CD4-positive, alpha-beta T cell treated with Interleukin-1 beta for 1 hour (primary cell): ENCODE data around the gene HNF4A.

Source experiments
- DNase-seq, 2 donors: peaks; one replicate each; pipeline ENCODE4 v3.0.0-alpha.2; 2020 to 2022

Gene HNF4A

GRCh38 chr20:44406572-44407137 lies 51.2 kb downstream of the HNF4A start:
- DNase-seq = no peak

- no peak for DNase-seq
Observed at GRCh38 chr20:44407402-44408184, 52.1 kb downstream of the HNF4A start.

DNA sequence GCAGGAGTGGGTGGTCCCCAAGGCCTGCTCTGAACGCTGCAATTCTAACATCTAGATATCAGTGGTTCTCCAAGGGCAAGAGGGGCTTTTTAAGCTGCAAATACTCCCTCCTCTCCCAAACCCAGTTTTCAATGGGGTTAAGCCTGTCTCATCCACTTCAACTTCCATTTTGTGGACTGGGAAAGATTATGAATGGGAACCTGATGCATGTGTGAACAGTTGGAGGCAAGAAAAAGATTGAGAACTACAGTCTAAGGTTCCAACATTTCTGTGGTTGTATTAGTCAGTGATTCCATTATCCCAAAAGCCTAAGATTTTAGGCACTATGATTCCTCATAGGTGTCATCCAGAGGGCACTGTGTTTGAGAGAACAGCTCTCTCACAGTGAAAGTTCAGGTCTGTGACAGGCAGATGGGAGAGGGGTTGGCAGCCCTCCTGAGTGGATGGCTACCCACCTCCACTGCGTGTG lies 53.7 kb downstream of the HNF4A start:
- no peak for DNase-seq

GRCh38 chr20:44410583-44411019 lies 55.1 kb downstream of the HNF4A start:
- no peak for DNase-seq

GRCh38 chr20:44411020-44411756 lies 55.7 kb downstream of the HNF4A start:
- no peak for DNase-seq

- no peak for DNase-seq
Observed at GRCh38 chr20:44411757-44412401, 56.4 kb downstream of the HNF4A start.

- DNase-seq = no peak
Observed at GRCh38 chr20:44412402-44413144, 57.1 kb downstream of the HNF4A start.

- DNase-seq = no peak
Observed at GRCh38 chr20:44413575-44414345, 58.3 kb downstream of the HNF4A start.

GRCh38 chr20:44414346-44414714 lies 58.8 kb downstream of the HNF4A start:
- no peak for DNase-seq

GRCh38 chr20:44414808-44415207 lies 59.3 kb downstream of the HNF4A start:
- DNase-seq = no peak

DNA sequence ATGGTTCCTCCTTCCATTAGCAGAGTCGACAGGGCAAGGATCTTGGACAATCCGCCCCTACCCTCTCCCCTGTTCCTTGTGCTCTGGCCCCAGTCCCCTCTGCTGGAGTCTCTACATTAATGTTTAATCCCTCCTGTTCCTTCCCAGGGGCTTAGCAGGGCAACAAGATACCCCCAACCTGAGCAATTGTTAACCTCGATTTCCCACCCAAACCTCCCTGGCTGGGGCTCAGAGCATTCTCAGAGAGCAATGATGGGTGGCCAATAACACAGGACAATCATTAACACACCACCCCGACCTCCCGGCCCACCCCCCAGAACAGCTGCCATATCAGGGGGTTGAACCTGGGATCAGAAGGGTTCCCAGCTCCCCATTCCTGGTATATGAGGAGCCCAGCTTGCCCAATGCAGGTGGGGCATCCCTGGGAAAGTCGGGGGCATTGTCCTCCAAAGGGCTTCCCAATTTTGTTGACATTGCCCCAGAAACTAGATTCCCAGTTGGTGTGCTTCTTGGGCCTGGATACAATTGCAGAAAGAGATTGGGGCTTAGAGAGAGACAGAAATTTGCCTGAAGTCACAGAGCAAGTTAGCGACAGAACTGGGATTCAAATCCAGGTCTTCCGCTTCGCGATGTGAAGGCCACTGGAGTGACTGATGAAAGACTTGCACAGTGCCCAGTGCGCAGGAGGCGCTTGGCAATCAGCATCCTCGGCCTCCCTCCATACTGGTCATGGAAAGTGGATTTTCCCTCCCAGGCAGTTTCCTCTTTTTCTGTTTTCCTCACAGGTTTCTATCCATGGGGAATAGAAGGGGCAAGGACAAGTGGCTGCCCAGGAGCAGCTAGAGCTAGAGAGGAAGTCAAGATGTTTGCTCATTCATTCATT lies 60.6 kb downstream of the HNF4A start:
- no peak for DNase-seq

GRCh38 chr20:44418069-44418905 lies 62.8 kb downstream of the HNF4A start:
- no peak for DNase-seq

- DNase-seq = no peak
Observed at GRCh38 chr20:44419131-44419844, 63.8 kb downstream of the HNF4A start.

DNA sequence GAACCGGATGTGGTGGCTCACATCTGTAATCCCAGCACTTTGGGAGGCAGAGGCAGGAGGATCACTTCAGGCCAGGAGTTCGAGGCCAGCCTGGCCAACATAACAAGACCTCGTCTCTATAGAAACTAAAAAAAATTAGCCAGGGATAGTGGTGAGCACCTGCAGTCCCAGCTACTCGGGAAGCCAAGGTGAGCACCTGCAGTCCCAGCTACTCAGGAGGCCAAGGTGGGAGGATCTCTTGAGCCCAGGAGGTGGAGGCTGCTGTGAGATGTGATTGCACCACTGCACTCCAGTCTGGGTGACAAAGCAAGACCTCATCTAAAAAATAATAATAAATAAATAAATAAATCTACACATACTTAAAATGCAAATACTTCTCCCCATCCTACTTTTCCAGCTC lies 65.0 kb downstream of the HNF4A start:
- DNase-seq = no peak

- DNase-seq = no peak
Observed at GRCh38 chr20:44422083-44422482, 66.6 kb downstream of the HNF4A start.

DNA sequence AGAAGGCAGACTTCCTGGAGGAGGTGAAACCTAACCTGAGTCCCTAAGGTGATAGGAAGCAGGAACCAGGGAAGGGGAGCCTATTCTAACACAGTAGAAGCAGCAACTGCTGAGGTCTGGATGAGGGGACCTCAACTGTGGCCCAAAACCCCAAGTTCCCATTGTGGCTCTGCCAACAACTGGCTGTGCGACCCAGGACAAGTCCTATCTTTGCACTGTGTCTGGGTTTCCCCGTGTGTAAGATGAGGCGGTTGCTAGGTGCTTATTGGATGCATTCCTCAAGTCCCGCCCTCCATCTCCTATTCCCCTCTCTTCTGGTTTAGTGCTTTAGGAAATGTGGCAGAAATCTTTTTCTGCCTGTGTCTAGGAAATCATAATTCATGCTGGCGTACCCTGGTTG lies 68.0 kb downstream of the HNF4A start:
- no peak for DNase-seq

DNA sequence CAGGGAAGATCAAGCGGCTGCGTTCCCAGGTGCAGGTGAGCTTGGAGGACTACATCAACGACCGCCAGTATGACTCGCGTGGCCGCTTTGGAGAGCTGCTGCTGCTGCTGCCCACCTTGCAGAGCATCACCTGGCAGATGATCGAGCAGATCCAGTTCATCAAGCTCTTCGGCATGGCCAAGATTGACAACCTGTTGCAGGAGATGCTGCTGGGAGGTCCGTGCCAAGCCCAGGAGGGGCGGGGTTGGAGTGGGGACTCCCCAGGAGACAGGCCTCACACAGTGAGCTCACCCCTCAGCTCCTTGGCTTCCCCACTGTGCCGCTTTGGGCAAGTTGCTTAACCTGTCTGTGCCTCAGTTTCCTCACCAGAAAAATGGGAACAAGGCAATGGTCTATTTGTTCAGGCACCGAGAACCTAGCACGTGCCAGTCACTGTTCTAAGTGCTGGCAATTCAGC lies 68.6 kb downstream of the HNF4A start:
- no peak for DNase-seq

- no peak for DNase-seq
Observed at GRCh38 chr20:44425923-44426322, 70.4 kb downstream of the HNF4A start.
